ENCODE data around the gene LSM4.

Gene LSM4

DNA sequence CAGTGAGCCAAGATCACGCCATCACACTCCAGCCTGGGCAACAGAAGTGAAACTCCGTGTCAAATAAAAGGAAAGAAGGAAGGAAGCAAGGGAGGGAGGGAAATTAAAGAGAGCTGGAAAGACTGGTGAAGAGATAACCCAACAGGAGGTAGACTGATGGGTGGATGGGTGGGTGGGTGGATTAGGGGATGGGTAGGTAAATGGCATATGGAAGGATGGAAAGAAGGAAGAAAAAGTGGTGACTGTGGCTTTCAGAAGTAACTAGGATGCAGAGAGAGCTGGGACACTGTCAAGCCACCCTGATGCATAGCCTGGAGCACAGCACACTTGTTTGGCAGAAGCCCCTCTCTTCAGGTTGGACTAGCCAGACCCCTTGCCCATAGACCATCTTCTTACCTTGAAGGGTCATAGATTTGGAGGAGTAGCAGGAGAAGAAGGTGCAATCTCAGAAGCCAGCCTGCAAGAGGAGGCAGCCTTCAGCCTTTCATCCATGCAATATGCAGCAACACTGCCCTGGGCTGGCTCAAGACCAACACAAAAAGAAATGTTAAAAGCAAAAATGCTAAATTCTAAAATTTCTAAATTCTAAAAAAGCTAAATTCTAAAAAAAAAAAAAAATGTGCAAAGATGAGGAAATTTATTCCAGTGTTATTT lies 53.7 kb downstream of the LSM4 start:
- no peak for TF ChIP-seq EZH2phosphoT487 (IDR thresholded peaks at IDR 0.05; ENCODE audit: borderline replicate concordance)
- TF ChIP-seq, protein P1, sequence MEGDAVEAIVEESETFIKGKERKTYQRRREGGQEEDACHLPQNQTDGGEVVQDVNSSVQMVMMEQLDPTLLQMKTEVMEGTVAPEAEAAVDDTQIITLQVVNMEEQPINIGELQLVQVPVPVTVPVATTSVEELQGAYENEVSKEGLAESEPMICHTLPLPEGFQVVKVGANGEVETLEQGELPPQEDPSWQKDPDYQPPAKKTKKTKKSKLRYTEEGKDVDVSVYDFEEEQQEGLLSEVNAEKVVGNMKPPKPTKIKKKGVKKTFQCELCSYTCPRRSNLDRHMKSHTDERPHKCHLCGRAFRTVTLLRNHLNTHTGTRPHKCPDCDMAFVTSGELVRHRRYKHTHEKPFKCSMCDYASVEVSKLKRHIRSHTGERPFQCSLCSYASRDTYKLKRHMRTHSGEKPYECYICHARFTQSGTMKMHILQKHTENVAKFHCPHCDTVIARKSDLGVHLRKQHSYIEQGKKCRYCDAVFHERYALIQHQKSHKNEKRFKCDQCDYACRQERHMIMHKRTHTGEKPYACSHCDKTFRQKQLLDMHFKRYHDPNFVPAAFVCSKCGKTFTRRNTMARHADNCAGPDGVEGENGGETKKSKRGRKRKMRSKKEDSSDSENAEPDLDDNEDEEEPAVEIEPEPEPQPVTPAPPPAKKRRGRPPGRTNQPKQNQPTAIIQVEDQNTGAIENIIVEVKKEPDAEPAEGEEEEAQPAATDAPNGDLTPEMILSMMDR (conservative IDR thresholded peaks at IDR 0.05; ENCODE audit: low read length): no peak
- Histone ChIP-seq H3K4me1 (ENCODE audit: insufficient read depth, low read length, poor library complexity, severe bottlenecking) (peaks cover 14% of the 10 kb centered on the region), H4K20me1 (ENCODE audit: insufficient read depth, low read length, poor library complexity, severe bottlenecking) (no peaks in the 10 kb centered on the region), H3K4me3 (ENCODE audit: low read length, poor library complexity, severe bottlenecking) (no peak overlapping the region), H3K36me3 (ENCODE audit: insufficient read depth, low read length) (no peaks in the 10 kb centered on the region), H3K9me2 (replicated peaks; ENCODE audit: low read depth, low read length) (no peaks in the 10 kb centered on the region), H3K27me3 (ENCODE audit: insufficient read depth, low read length, poor library complexity, severe bottlenecking) (no peaks in the 10 kb centered on the region), H3K79me2 (ENCODE audit: insufficient read depth, low read length) (no peaks in the 10 kb centered on the region; the same call in 1 of the 2 replicates), H3K9me3 (ENCODE audit: insufficient read depth, low read depth, low read length) (no peaks in the 10 kb centered on the region), H3F3A (ENCODE audit: low read depth) (0 out of 2 replicates have a peak, but pooled peaks cover 3% of the 10 kb centered on the region), H2AFZ (ENCODE audit: low read length) (no peak overlapping the region), H3K9ac (ENCODE audit: low read depth, low read length, poor library complexity, severe bottlenecking) (no peak overlapping the region), H3K4me2 (ENCODE audit: low read depth, low read length, poor library complexity, severe bottlenecking) (no peak overlapping the region)

GRCh38 chr19:18266771-18267686 lies 55.8 kb downstream of the LSM4 start:
- Histone ChIP-seq H3K9me2 (replicated peaks; ENCODE audit: low read depth, low read length) (no peaks in the 10 kb centered on the region), H4K20me1 (ENCODE audit: insufficient read depth, low read length, poor library complexity, severe bottlenecking) (no peaks in the 10 kb centered on the region), H3K27me3 (ENCODE audit: insufficient read depth, low read length, poor library complexity, severe bottlenecking) (no peaks in the 10 kb centered on the region), H3K9me3 (ENCODE audit: insufficient read depth, low read depth, low read length) (no peaks in the 10 kb centered on the region), H3K4me1 (ENCODE audit: insufficient read depth, low read length, poor library complexity, severe bottlenecking) (peaks cover 14% of the 10 kb centered on the region), H3K36me3 (ENCODE audit: insufficient read depth, low read length) (no peaks in the 10 kb centered on the region), H3K9ac (ENCODE audit: low read depth, low read length, poor library complexity, severe bottlenecking) (no peak overlapping the region), H3K79me2 (ENCODE audit: insufficient read depth, low read length) (no peaks in the 10 kb centered on the region), H2AFZ (ENCODE audit: low read length) (no peak overlapping the region), H3F3A (ENCODE audit: low read depth) (0 out of 2 replicates have a peak, but pooled peaks cover 3% of the 10 kb centered on the region), H3K4me2 (ENCODE audit: low read depth, low read length, poor library complexity, severe bottlenecking) (no peak overlapping the region), H3K4me3 (ENCODE audit: low read length, poor library complexity, severe bottlenecking) (no peak overlapping the region)
- no peak for TF ChIP-seq EZH2phosphoT487 (IDR thresholded peaks at IDR 0.05; ENCODE audit: borderline replicate concordance)
- TF ChIP-seq, protein P1 (conservative IDR thresholded peaks at IDR 0.05; ENCODE audit: low read length): no peak

- no peaks in the 10 kb centered on the region for H3K79me2 ChIP-seq (ENCODE audit: insufficient read depth, low read length)
- no peaks in the 10 kb centered on the region for H3F3A ChIP-seq (ENCODE audit: low read depth)
- peak overlapping the region; percentile 52 for H3K9ac ChIP-seq (ENCODE audit: low read depth, low read length, poor library complexity, severe bottlenecking)
- H4K20me1 ChIP-seq (ENCODE audit: insufficient read depth, low read length, poor library complexity, severe bottlenecking): no peaks in the 10 kb centered on the region
- H3K9me3 ChIP-seq (ENCODE audit: insufficient read depth, low read depth, low read length): no peaks in the 10 kb centered on the region
- no peaks in the 10 kb centered on the region for H3K9me2 ChIP-seq (replicated peaks; ENCODE audit: low read depth, low read length)
- peak overlapping the region; percentile 47 for H3K4me3 ChIP-seq (ENCODE audit: low read length, poor library complexity, severe bottlenecking)
- H3K36me3 ChIP-seq (ENCODE audit: insufficient read depth, low read length): no peaks in the 10 kb centered on the region
- no peak overlapping the region for H2AFZ ChIP-seq (ENCODE audit: low read length)
- peak overlapping the region; percentile 72 for H3K4me2 ChIP-seq (ENCODE audit: low read depth, low read length, poor library complexity, severe bottlenecking)
- no peaks in the 10 kb centered on the region for H3K27me3 ChIP-seq (ENCODE audit: insufficient read depth, low read length, poor library complexity, severe bottlenecking)
- TF ChIP-seq, protein P1 (conservative IDR thresholded peaks at IDR 0.05; ENCODE audit: low read length): no peak
- no peak for TF ChIP-seq EZH2phosphoT487 (IDR thresholded peaks at IDR 0.05; ENCODE audit: borderline replicate concordance)
- H3K4me1 ChIP-seq (ENCODE audit: insufficient read depth, low read length, poor library complexity, severe bottlenecking): peaks cover 14% of the 10 kb centered on the region
Measured at GRCh38 chr19:18265582-18265981, 57.3 kb downstream of the LSM4 start.

All from Loucy (cell line).